GM19025 (cell line): ENCODE results near the gene RERE.

ENCODE experiments used
- ATAC-seq: cut with Tn5 transposase; IDR thresholded peaks from one replicate; pipeline ENCODE4 v1.9.1; 2021; ENCODE audit warnings: mild to moderate bottlenecking, low read depth, moderate library complexity; ENCODE audit not compliant: unreplicated experiment

The RERE gene

DNA sequence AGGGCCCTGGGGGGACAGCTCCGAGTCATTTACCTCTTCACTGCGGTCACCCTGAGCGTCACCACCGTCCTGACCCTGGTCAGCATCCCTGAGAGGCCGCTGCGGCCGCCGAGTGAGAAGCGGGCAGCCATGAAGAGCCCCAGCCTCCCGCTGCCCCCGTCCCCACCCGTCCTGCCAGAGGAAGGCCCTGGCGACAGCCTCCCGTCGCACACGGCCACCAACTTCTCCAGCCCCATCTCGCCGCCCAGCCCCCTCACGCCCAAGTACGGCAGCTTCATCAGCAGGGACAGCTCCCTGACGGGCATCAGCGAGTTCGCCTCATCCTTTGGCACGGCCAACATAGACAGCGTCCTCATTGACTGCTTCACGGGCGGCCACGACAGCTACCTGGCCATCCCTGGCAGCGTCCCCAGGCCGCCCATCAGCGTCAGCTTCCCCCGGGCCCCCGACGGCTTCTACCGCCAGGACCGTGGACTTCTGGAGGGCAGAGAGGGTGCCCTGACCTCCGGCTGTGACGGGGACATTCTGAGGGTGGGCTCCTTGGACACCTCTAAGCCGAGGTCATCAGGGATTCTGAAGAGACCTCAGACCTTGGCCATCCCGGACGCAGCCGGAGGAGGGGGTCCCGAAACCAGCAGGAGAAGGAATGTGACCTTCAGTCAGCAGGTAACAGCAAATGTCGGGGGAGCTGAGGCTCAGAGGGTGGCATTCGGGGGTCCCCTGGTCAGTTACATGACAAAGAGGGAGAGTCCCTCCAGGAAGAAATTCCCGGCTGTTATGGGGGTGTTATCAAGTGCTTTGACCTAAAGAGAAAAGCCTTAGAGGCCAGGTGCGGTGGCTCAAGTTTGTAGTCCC is 486.9 kb downstream of the RERE start:
- no peak for ATAC-seq

DNA sequence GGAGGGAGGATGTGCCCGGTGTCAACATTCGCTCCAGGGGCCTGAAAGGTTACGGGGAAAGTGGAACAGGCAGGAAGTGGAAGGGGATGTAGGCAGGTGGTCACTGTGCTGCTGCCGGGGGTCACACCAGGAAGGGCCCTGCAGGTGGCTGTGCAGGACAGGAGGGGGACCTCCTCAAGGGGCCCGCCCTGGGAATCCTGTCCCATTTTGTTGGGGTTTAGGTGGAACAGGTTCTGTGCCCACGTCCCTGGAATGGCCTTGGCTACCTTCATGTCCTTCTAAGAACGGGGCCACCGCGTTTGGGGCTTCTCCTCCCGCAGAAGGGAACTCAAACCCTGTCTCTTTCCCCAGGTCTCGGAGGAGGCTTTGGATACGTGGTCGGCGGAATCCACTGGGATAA is 487.6 kb downstream of the RERE start:
- ATAC-seq = no peak

DNA sequence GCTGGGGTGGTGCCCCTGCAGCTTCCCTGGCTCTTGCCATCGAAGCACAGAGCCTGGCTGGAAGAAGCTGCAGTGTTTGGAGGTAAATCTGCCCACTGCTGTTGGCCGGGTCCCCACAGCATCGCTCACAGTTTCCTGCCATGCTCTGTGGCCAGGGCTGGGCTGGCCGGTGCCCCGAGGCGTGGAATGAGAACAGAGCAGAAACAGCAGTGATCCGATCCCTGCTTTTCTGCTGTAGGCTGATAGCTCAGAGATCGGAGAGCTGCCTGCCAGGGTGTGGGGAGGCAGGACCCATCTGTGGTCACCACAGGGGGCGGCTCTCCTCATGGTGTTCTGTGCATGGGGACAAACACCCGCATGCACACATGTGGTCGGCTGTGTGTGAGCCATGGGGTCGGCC is 488.0 kb downstream of the RERE start:
- ATAC-seq = no peak

DNA sequence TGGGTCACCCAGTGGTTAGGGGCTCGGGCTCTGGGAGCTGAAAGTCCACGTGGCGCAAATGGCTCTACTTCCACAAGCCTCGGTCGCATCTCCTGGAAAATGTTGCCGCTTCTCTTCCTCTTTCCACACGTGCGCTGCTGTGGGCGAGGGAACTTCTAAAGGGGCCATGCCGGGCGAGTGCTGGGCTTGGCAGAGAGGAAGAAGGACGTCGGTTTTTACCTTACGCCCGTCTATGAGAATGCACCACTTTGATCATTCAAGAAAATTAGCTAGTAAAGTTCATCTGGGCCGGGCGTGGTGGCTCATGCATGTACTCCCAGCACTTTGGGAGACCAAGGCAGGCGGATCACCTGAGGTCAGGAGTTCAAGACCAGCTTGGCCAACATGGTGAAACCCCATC is 489.2 kb downstream of the RERE start:
- no peak for ATAC-seq

DNA sequence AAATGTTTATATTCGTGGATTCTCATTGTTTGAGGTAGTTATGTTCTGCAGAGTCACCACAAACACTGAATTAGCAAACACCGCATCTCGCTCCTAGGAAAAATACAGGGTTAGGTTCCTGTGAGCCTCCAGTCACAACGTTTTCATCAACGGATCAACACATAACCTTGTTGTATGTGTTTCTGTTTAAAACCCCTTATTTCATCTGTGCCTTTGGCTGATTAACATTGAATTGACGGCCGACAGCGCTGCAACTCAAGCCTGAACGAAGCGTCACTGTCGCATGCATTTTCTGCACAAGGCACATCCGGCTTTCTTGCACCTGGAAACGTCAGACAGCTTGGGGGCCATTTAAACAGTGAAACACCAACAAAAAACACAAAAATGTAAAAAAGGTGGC is 491.2 kb downstream of the RERE start:
- no peak for ATAC-seq

DNA sequence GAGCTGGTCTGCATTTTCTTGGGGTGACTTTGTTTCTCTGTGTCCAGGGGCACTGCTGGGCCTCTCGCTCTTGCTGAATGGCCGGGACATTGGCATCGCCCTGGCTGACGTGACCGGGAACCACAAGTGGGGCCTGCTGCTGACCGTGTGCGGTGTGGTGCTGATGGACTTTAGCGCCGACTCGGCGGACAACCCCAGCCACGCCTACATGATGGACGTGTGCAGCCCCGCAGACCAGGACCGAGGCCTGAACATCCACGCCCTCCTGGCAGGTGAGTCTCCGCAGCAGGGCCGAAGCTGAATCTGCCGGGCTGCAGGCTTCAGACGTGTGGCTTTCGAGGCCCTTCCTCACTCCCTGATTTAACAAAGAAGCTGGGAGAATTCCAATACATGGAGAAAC is 491.7 kb downstream of the RERE start:
- ATAC-seq = no peak

DNA sequence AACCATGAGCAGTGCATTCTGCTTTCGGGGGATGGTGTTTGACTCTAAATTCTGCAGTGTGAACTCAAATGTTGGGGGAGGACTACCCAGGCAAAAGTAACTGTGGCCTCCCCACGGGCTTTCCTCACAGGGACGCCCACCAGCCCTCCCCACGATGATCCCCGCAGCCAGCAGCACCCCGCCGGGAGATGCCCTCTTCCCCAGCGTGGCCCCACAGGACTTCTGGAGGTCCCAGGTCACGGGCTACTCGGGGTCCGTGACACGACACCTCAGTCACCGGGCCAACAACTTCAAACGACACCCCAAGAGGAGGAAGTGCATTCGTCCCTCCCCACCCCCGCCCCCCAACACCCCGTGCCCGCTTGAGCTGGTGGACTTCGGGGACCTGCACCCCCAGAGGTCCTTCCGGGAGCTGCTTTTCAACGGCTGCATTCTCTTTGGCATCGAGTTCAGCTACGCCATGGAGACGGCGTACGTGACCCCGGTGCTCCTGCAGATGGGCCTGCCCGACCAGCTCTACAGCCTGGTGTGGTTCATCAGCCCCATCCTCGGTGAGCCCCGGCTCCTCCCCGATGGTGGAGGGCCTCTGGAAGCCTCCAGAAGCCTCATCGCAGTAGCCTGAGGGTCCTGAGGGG is 493.1 kb downstream of the RERE start:
- no peak for ATAC-seq

DNA sequence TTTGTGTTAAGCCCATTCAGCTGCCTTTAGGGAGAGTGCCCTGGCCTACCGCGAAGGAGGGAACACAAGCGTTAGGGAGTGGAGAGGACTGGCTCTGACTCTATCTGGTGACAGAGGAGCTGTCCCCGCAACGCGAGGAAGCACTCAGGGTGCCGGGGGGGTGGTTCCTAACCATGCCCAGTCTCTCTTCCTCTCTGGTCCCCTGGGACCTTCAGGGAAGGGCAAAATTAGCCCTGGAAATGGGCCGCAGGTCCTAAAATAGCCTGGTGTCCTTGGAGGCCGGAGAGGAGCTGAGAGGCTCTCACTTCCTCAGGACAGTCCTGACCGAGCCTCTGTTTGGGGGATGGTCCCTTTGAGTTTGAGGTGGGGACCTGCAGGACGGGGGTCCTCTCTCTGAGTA is 493.7 kb downstream of the RERE start:
- ATAC-seq = no peak

DNA sequence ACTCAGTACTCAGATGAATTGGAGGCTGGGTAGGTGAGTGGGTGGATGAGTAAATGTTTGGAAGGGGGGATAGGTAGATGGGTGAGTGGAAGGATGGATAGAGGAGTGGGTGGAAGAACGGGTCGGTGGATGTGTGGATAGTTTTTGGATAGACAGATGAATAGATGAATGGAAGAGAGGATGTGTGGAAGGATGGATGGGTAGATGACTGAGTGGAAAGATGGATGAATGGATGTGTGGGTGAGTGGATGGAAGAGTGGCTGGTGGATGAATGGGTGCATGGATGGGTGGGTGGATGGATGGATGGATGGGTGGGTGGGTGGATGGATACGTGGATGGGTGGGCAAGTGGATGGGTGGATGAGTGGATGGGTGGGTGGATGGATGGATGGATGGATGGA is 495.8 kb downstream of the RERE start:
- no peak for ATAC-seq

DNA sequence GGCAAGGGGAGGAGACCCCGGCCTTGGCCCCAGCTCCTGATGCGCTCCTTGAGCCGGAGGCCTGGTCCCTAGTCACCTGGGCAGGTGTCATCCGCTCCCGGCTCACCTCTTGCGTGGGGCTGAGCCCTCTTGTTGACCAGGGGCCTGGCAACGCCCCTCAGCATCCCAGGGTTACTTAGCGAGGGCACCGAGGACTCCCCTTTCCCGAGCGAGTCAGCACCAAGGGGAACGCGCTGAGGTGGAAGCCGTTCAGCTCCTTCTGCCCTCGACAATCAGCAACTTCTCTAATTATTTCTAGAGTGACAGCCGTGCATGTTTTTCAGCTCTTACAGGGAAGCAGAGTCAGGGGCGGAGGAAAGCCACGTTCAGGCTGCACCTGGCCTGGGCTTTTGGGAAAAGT is 499.0 kb downstream of the RERE start:
- ATAC-seq = no peak

DNA sequence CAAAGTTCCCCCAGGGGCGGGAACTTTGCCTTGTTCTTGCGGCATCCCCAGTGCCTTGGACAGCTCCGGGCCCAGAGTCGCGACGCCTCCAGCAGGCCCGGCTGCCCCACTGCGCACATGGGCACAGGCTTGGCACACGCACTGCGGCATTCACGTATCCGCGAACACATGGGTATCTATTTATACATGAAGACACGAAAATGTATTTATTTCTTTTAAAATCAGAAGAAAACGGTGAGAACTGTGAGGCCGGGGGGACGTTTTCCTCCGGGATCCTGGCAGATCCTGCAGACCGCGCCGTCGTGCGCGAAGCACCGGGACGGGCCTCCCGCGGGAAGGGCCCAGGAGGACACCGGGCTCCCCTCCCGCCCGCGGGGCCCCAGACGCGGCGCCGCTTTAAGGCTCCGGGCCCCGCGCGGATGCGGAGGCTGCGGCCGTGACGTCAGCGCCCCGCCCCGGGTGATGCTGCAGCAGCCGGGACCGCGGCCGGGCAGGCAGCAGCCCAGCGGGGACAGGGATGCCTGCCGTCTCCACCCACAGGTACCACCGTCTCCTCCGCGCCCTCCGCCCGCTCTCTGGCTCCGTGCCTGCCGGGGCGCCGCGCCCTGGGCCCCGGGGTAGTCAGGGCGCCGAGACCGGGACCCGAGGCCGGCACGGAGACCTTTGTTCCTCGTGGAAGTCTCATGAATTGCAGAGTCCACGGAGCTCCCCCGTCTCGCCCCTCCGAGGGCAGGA is 499.6 kb downstream of the RERE start, which contains the start of gene SLC45A1:
TSS of gene SLC45A1 (plus strand) at position 468 of the 735 bp plus-strand sequence. CDS start 6,216 bp downstream, outside the sequence.
- ATAC-seq = peak; percentile 73

DNA sequence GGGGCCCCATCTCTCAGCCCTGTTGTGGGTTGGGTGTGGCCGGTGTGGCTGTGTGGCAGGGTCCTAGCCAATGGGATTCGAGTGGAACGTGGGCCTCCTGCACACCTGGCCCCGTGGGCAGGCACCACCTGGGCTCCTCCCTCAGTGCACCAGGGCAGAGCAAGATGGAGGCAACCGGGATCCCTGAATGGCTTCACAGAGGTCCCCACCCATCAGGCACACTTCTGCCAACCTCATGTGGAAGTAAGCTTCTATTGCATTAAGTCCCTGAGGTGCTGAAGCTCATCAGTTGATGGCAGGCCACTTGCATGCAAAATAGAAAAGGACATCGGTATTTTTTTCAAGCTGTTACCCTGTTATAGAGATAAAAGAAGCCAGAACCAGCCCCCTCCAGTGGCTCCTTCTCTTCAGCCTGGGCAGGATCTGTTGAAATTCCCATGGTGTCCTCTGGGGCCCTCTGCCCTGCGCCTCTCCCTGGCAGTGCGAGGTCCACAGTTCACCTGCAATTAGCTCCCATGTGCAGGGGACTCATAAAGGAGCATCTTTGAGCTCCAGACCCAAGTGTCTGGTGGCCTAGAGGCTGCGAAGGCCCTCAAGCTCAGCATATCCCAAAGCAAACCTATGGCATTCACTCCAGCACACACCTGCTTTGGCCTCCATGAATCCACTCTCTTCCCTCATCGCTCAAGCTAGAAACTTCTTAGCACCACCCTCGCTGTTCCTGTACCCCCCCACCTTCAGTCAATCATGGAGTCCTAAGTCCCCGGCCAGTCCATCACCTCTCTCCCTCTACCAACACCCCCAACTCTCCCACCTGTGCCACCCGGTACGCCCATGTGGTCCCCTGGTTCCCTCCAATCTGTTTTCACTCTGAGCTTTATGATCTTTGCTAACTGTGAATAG is 501.6 kb downstream of the RERE start:
- ATAC-seq = no peak

DNA sequence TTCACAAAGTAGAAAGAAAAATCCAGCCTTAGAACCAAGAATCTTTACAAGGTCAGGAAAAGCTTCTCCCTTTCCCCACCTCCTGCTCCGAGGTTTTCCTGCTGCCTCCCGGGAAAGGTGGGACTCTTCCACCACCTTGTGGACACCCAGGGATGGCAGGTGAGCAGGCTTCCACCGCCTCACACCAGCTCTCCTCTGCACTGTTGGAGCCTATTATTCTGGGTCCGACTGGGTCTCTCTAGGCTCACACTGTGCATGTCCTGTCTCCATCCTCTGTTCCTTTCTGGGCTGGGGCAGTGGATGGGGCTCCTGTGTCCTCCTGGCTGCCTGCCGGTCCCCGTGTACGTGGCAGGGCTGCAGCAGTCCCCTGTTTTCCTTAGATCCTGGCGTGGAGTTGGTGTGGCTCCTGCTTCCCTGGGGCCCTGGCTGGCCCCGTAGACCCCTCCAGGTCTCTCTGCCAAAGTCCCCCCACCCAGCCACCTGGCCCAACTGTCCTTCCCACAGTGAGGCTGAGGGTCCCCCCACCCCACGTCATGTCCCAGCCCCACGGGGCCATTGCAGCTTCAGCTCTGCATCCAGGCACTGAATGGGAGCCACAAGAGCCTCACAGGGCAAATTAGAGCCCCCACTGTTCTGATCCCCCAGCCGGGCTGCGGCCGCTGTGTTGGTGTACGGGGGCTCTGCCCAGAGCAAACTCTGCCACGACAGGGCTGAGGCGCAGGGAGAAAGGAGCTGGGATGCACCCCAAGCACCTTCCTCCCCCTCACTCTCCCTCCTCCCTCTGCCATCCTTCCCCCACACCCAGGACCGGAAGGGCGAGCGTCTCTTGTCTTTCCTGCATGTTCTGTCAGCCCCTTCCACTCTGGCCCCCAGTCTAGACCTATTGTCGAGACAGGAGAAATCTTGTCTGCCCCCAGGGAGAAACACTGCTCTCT is 502.8 kb downstream of the RERE start:
- ATAC-seq = no peak

DNA sequence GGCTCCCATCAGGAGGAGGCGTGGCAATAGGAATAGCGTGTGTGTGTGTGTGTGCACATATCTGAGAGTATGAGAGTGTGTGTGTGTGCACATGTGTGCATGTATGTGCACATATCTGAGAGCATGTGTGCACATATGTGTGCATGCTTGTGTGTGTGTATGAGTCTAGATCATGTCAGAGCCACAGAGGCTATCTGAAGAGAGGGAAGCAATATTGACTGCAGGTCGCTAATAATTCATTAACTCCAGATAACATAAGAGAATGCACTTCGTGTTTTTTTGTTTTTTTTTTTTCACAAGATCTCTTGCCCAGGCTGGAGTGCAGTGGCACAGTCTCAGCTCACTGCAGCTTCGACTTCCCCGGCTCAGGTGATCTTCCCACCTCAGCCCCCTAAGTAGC is 504.2 kb downstream of the RERE start:
- no peak for ATAC-seq

DNA sequence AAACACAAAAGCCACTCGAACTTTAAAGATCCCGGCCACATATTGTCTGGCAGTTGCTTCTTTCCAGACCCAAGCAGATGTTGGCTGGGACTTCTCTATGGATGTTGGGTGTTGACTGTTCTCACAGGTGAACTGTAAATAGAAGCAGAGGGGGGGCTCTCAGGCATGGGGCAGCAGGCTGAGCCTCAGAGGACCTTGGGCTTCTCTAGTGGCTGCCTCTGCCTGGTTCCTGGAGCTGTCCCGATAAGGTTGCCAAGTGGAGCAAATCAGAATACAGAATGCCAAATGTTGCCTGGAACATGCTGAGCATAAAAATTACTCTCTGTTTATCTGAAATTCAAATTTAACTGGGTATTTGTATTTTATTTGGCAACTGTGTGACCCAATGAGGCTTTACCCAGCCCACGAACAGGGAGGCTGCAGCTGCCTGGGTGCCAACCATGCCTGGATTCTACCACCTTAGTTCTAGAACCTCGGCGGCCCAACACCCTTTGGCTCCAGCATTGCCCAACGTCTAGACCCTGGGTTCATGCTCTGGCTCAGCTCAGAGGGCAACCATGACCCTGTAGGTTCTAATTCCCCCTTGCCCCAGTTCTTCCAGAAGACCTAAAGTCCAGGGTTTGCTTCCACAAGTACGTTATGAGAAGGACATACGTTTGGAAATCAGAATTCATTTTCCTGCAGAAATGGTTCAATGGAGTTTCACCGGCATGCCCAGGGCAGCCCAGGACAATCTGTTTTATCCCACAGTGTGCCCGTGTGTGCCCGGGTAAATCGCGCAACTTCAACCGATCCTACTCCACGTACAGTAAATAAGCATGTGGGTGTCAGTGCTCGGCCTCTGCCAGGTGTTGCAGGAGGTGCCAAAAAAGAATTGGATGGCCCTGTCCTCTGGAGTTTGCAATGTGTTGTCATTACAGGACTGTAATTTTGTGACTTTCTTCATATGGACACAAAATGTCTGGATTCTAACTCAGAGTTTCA is 504.9 kb downstream of the RERE start:
- no peak for ATAC-seq

DNA sequence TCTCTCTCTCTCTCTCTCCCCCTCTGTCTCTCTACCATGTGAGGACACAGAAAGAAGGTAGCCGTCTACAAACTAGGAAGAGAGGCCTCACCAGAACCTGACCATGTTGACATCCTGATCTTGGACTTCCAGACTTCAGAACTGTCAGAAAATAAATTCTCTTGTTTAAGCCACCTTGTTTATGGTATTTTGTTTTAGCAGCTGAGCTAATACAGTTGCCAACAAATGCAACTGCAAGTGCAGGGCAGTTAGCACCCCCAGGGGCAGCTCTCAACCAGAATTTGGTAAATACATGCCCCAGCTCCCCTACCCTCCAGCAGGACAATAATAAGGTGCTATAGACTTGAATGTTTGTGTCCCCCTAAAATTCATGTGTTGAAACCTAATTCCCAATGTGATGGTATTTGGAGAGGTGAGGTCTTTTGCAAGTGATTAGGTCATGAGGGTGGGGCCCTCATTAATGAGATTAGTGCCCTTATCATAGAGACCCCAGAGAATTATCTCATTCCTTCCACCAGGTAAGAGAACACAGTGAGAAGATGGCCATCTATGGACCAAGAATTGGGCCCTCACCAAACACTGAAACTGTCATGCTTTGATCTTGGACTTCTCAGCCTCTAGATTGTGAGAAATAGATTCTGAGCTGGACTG is 506.2 kb downstream of the RERE start:
- ATAC-seq = no peak

DNA sequence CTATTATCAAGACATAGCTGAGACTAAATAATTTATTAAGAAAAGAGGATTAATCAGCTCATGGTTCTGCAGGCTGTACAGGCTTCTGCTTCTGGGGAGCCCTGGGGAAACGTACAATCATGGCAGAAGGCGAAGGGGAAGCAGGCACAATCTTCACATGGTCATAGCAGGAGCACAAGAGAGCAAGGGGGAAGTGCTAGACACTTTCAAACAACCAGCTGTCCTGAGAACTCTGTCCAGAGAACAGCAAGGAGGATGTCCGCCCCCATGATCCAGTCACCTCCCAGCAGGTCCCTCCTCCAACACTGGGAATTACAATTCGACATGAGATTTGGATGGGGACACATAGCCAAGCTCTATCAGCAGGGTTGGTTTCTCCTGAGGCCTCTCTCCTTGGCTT is 509.8 kb downstream of the RERE start:
- ATAC-seq = no peak

DNA sequence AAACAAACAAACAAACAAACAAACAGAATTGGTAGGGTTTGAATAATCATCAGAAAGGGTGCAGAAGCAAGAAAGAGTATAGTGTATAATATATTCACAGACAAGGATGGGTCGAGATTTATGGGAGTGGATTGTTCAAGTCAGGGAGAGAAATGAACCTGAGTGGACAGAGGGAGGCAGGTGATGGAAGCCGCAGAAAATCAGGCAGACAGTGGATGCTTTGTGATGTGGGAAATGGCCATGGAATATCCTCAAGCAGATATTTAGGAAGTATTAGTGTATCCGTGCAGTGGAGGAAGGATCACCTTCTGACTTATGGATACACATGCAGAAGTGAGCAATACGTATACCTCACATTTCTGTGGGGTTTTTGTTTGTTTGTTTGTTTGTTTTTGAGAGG is 513.6 kb downstream of the RERE start:
- ATAC-seq = no peak
